Globus pallidus (tissue), 1 donor: ENCODE results near the gene XRCC5.
"Not testable (repeated sequence)": the region's sequence is repeated elsewhere in the genome, so short reads cannot be mapped to it uniquely, and the experiment has no call there.

Experiments used
- DNase-seq: peaks from one replicate; pipeline ENCODE4 v3.0.0-alpha.2; 2015; ENCODE audit warnings: low spot score

Gene XRCC5

DNA sequence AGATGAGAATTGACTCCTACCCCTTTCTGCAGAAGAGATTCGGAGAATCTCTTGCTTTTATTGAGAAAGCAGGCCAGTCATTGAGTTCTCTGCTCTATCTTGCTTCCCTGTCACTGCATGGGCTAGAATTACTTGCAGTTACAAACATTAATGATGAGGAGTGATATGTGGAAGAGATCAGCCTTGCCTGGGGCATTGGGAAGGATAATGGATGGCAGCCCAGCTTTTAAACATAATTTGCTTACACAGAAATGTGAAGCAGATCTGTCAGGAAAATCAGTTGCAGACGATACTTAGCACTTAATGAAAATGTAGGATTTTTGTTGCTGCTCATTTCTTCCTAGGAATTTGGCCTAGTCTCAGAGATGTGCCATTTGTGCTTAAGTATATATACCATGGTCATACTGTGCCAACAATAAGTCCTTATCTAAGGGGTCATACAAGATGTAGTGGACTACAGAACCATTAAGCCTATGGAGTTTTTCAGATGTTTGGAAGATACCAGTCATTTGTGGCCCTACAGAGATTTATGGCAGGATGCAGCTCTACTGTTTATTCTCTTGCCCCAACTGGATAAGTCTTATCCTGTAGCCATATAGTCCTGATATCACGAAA, 92.7 kb downstream of the XRCC5 start:
- DNase-seq = no peak

DNA sequence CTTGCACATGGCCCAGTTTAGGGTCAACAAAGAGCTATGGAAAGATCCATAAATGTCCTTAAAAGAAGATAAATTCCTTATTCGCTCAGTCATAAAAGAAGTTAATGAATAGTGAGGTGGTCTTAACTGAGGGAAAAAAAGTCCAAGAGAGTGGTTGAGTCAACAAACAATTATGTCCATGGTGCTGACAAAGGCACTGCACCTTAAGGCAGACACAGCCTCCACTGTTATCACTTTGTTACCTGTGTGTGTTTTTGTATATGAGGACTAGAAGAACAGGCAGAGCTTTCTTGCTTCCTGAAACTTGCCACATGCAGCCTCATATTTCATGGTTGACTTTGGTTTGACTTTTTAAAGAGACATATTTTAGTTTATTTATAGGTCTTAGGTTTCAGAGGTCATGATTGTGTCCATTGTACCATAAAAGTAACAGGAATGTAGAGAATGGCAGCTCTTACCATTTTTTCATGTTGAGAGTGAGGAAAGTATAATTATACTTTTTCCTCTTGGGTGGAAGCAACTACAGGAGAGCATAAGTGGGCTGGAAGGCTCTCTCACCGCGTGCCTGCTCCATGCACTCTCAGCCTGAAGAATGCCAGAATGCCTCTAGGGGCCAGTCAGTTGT, 93.6 kb downstream of the XRCC5 start:
- DNase-seq = no peak

- DNase-seq = no peak
Measured at GRCh38 chr2:216205486-216205885, 96.3 kb downstream of the XRCC5 start.

GRCh38 chr2:216206041-216206703, 97.0 kb downstream of the XRCC5 start:
- no peak for DNase-seq

DNA sequence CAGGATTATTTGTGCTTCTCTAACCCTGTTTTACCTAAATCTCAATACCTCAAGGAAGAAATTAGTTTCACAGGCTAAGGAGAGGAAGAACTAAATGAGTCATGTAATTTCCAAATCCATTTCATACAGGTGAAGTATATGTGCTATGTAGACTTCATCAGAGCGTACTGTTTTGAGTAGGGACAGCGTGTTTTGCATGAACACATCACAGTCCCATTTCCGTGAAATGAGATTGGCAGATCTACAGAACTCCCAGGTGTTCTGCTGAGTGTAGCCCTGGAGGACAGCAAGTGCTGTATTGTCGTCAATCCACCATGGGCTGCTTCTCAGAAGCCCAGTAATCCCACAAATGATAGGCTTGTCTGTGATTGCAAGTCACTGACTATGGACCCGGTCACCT, 97.7 kb downstream of the XRCC5 start:
- no peak for DNase-seq

DNA sequence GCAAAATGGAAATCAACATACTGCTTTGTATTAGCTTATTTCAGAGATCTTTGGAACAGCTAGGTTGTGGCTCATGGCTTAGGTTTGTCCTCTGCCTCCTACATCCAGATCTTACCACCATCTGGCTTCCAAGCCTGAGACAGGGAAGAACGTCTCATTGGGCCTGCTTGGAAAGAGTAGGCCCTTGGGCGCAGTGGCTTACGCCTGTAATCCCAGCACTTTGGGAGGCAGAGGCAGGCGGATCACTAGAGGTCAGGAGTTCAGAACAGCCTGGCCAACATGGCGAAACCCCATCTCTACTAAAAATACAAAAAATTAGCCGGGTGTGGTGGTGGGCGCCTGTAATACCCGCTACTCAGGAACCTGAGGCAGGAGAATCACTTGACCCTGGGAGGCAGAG, 99.5 kb downstream of the XRCC5 start:
- not testable (repeated sequence) for DNase-seq

GRCh38 chr2:216210701-216211540, 101.8 kb downstream of the XRCC5 start:
- DNase-seq = no peak

DNA sequence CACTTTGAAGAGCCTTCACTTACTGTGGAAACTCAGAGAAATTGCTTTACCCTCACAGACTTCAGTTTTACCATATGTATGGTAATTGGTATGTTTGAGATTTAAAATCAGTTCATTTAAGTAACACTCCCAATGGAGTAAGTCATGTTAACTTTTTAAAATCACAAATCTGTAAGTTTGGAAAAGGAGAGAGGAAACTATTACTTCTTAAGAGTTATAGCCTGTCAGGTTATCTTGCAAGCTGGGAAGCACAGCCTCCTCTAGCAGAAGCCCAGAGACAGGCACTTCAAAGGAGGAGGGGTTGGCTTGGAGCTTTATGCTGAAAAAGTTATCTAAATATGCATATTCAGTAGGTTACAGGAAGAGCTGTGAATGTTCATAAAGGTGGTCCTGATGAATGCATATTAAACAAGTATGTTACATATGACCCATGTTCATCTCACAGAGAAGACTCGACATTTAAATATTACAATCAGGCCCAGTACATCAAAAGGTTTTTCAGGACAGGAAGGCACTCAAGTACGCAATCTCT, 102.5 kb downstream of the XRCC5 start:
- DNase-seq = no peak

GRCh38 chr2:216214768-216215167, 105.6 kb downstream of the XRCC5 start:
- DNase-seq = no peak

DNA sequence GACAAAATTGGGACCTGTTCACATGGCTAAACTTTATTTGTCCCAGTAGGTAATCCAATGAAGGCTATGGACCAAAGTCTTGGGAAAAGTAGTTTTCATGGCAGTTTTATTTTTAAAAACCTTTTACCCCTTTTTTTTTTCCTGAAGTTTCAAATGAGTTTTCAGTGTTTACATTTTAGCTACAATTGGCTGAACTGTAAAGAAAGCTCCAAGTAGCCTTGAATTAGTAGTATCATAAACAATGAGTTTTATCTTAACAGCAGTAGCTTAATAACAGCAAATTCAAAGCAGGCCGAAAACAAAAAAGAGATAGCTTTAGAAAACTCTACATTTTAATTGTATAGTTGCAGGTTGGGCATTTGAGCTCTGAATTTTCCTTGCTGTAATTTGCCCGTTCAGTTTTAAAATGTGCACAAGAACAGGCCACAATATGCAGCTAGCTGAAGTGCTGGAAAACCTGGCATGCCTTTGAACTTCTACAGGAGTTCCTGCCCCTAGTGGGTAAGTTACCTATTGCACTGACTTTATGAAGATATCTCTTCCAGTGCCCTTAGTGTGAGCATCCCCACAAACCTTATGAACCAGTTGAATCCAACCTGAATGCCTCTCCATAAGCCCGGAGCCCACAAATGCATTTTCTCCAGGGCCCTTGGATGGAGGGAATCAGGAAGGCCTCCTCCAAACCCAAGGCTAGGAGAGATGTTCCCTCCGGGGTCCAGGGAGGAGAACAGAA, 106.7 kb downstream of the XRCC5 start:
- no peak for DNase-seq

- no peak for DNase-seq
Measured at GRCh38 chr2:216216951-216217903, 108.1 kb downstream of the XRCC5 start.

DNA sequence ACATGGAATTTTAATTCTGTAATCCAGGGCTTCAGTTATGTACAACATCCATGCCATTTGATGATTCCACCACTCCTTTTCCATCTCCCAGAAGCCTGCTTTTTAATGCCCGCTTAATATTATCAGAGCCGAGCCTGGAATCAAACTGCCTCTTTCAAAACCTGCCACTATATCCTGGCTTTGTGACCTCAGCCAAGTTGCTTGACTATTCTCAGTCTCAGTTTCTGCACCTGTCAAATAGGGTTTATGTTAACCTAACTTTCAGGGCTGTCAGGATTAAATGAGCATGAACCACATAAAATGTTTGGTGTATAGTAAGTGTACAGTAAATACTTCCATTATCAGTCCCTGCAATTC, 108.7 kb downstream of the XRCC5 start:
- DNase-seq = no peak

DNA sequence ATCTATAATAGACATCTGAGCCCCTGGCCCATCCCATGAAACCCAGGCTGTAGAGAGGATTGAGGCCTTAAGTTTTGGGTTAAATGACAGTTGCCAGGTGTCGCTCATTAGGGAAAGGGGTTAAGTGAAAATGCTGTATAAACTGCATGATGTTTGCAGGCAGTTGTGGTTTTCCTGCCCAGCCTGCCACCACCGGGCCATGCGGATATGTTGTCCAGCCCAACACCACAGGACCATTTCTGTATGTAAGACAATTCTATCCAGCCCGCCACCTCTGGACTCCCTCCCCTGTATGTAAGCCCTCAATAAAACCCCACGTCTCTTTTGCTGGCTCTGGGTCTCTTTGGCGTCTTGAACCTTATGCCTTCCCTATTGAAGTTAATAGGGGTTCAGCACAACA, 110.7 kb downstream of the XRCC5 start:
- DNase-seq = no peak

- no peak for DNase-seq
Measured at GRCh38 chr2:216220976-216221375, 111.8 kb downstream of the XRCC5 start.

DNA sequence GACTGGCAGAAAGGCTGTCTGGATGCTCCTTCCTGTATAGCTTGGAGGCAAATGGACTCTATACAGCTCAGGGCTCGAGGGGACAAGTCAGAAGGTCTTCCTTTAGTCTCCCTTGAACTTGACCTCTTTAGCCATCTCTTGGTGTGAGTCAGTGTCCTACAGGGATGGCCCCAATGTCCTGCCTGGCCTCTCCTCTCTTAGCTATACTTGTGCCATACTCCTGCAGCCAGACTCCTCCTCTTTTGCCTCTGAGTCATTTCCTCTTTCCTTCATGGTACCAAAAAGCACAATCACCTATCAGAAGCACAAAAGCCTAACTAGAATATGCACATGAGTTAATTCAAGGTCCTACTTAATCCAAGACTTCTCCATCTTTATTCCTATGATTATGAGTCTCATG, 112.7 kb downstream of the XRCC5 start:
- no peak for DNase-seq

GRCh38 chr2:216222650-216223352, 113.7 kb downstream of the XRCC5 start:
- DNase-seq = no peak

DNA sequence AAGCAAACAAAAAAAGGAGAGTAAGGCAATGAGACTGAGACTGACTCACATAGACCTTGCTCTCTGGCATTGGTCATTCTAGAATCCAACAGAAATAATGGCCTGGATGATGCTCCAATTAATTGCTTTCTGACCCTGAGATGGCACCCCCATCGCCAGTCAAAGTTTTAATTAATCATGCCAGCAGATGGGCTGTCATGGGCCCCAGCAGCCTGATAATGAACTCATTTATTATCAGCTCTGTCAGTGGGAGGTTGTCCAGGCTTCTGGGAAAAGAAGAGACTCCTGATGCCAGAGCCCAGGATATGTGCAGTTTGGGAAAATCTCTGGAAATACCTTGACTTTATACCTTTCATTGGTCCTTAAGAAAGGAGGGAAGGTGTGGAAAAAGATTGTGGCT, 115.2 kb downstream of the XRCC5 start:
- DNase-seq = no peak

DNA sequence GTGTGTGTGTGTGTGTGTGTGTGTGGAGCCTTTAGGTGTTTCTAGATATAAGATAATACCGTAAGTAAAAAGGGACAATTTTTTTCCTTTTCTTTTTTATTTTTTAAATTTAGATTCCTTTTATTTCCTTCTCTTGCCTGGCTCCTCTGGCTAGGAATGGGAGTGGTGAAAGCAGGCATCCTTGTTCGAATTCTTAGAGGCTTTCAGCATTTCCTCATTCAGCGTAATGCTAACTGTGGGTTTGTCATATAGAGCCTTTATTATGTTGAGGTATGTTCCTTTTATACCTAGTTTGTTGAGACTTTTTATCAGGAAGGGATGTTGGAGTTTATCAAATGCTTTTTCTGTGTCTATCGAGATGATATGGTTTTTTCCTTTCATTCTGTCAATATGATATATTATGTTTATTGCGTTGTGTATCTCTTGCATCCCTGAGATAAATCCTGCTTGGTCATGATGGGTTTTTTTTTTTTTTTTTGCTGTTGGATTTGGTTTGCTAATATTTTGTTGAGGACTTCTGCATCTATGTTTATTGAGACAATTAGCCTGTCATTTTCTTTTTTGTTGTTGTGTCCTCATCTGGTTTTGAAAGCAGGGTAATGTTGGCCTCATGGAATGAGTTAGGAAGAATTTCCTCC, 120.2 kb downstream of the XRCC5 start:
- no peak for DNase-seq

GRCh38 chr2:216231867-216232266, 122.7 kb downstream of the XRCC5 start:
- DNase-seq = no peak

- no peak for DNase-seq
Measured at GRCh38 chr2:216232721-216233120, 123.6 kb downstream of the XRCC5 start.
